Mucosa of descending colon (tissue), 3 donors: ENCODE measurements around the gene NDUFB11. TPM values are rescaled to one million over a fixed set of nuclear protein-coding genes. Genes with fewer than 3 reads are reported as not detected.

Experiments
- ATAC-seq: fragments of 200-7000 bp; cut with Tn5 transposase; one replicate; pipeline ENCODE4 v1.9.1; 2020; ENCODE audit warnings: mild to moderate bottlenecking, moderate library complexity
- DNase-seq, 3 donors: peaks; one replicate each; pipeline ENCODE4 v3.0.0-alpha.2; 2020
- H3K36me3 ChIP-seq: fragments of 200-600 bp; one replicate; pipeline ENCODE4 v1.8.0; 2021; ENCODE audit warnings: low read depth, mild to moderate bottlenecking
- H3K4me1 ChIP-seq: fragments of 200-600 bp; one replicate; pipeline ENCODE4 v1.8.0; 2021; ENCODE audit warnings: low read depth, mild to moderate bottlenecking
- H3K4me3 ChIP-seq: fragments of 200-600 bp; one replicate; pipeline ENCODE4 v1.8.0; 2021; ENCODE audit warnings: mild to moderate bottlenecking
- H3K9me3 ChIP-seq: fragments of 200-600 bp; one replicate; pipeline ENCODE4 v1.8.0; 2021; ENCODE audit warnings: mild to moderate bottlenecking
- intact Hi-C, 2 donors: fragments of 100-400 bp; cut with DNase I in 1 of 2; cut with micrococcal nuclease in 1 of 2; formaldehyde crosslinking; loops; one replicate each; pipeline versions ENCODE4 v1.11.0 to v1.11.1; 2022; cut with DNase I, micrococcal nuclease
- long read RNA-seq, 2 donors: library from polyadenylated mRNA; unstranded; transcript quantifications; one replicate each; pipeline ENCODE4 v2.0.0, GENCODE V29; 2019 to 2021
- total RNA-seq, 3 donors: library from RNA; stranded (reverse); fragmentation: NEBNext Ultra II Directional in 2 of 3; extraction: Animal tissue kit (Norgen Biotek cat#: 25700) in 2 of 3; gene quantifications; one replicate each; pipeline versions ENCODE4 v1.2.1 to v1.2.4, GENCODE V29; 2021 to 2023
- TF ChIP-seq, protein P1 (sequence below): fragments of 200-600 bp; IDR thresholded peaks from one replicate; pipeline ENCODE4 v1.8.0; 2022; ENCODE audit warnings: antibody characterized with exemption, mild to moderate bottlenecking
- donor health status: DM: no; HTN: no; CAD: no; lungs with moderate emphysema.
- donor health status: DM: no; HTN: no; CAD: no.
- donor health status: DM: no; HTN: yes; CAD: no.

Gene NDUFB11
- 10 to 100 TPM; 57.6 to 72.2 (median 71.6) TPM for total RNA-seq
- long read RNA-seq, donor 1, transcript NDUFB11-202 (3 exons, 1,388 nt), result major isoform, 38 of 55 reads
- long read RNA-seq, donor 1, transcript NDUFB11-201 (3 exons, 948 nt), result minor isoform, 15 of 55 reads
- long read RNA-seq, donor 1, partial matches to known transcripts, result 2 of 55 reads
- long read RNA-seq, donor 1, other reads (novel, unspliced or antisense), result 0 of 55 reads
- long read RNA-seq, donor 2, transcript NDUFB11-201 (3 exons, 948 nt), result minor isoform, 25 of 104 reads
- long read RNA-seq, donor 2, transcript NDUFB11-202 (3 exons, 1,388 nt), result major isoform, 79 of 104 reads
- long read RNA-seq, donor 2, partial matches to known transcripts, result 0 of 104 reads
- long read RNA-seq, donor 2, other reads (novel, unspliced or antisense), result 0 of 104 reads

DNA sequence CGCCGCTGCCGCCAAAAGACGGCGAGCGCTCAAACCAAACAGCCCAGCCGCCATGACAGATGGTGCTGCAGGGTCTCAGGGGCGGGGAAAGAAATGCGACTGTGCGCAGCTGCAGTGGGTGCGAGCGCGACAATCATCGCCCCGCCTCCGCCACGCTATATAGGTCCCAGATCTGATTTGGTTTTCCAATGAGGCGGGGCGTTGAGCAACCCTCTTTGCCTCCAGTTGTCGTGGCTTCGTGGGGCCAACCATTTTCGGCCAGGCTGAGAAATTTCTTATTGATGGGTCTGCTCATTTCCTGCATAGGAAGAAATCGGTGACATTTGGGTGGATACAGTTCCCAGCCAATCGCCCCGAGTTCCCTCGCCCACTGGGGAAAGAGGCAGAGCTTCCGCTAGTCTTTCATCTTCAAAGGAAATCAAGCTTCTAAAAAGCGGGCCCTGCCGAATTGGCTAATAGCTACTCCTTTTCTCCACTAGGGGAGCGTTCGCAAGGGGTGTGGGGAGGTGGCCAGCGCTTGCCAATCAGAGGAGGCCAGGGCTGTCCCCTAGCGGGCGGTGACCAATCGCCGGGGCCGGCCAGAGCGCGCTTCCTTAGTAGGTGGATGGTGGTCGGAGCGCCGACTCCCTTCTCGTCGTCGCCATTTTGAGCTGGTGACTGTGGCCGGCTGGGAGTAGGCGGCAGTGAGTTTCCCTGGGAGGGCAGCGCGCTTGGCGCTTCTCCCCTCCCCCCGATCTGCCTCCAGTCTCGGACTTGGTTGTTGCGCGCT, at the start of gene NDUFB11, which contains the start of gene RBM10:
Gene NDUFB11 (minus strand): TSS at position 77 of the 769 bp plus-strand sequence. CDS start 23 bp downstream, at position 54.
Gene RBM10 (plus strand): TSS at position 596 of the 769 bp plus-strand sequence. CDS start 2,261 bp downstream, outside the sequence.
- ATAC-seq, result peak; percentile 94
- intact Hi-C loops, result no loop called here
- TF ChIP-seq, protein P1, sequence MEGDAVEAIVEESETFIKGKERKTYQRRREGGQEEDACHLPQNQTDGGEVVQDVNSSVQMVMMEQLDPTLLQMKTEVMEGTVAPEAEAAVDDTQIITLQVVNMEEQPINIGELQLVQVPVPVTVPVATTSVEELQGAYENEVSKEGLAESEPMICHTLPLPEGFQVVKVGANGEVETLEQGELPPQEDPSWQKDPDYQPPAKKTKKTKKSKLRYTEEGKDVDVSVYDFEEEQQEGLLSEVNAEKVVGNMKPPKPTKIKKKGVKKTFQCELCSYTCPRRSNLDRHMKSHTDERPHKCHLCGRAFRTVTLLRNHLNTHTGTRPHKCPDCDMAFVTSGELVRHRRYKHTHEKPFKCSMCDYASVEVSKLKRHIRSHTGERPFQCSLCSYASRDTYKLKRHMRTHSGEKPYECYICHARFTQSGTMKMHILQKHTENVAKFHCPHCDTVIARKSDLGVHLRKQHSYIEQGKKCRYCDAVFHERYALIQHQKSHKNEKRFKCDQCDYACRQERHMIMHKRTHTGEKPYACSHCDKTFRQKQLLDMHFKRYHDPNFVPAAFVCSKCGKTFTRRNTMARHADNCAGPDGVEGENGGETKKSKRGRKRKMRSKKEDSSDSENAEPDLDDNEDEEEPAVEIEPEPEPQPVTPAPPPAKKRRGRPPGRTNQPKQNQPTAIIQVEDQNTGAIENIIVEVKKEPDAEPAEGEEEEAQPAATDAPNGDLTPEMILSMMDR, result peak; percentile 40
- Histone ChIP-seq H3K36me3 (no peaks in the 10 kb centered on the region), H3K4me3 (peak within 1 kb of the TSS; percentile 48), H3K9me3 (no peaks in the 10 kb centered on the region), H3K4me1 (peaks cover 4% of the 10 kb centered on the region)
- DNase-seq, result peak; percentile 89 to 97 (median 92)

DNA sequence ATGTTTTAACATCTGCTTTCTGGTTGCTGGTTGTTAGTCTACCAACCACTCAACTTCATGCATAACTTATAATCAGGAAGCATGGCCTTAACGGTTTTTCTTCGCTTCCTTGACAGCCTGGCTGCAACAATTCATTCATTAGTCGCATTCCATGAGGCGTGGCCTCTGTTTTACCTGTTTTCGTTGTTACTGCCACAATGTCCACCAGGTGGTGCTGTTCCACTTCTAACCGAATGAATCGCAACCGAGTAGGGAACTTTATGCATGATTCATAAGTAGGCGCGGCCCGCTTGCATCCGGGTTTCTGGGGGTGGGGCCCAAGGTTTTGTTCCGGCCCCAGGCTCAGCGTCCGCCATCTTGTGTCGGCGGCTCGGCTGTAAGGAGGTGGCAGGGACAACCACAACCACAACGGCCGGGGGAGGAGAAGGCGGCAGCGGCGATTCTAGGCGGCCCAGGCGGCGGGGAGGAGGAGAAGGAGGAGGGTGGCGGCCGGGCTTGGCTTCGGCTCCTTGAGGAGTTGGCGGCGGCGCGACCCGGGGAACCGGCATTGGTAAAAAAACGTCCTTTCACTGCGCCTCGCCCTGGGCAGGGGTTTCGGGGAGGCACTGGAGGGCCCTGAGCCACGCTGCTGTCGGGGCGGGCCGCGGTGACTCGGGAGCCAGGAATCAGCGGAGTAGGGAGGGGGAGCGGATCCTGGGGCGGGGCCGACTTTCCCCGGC, 49.1 kb upstream of the NDUFB11 start, which contains the start of gene UBA1:
Gene UBA1 (plus strand): TSS at position 355 of the 719 bp plus-strand sequence. CDS start 4,974 bp downstream, outside the sequence.
- DNase-seq (peak; percentile 90 to 97 (median 96)), ATAC-seq (peak; percentile 93)
- H3K4me3 ChIP-seq, result peak within 1 kb of the TSS; percentile 65
- no peaks in the 10 kb centered on the region for H3K36me3 ChIP-seq
- peaks cover 21% of the 10 kb centered on the region for H3K4me1 ChIP-seq
- TF ChIP-seq, protein P1, result peak; percentile 40
- no peaks in the 10 kb centered on the region for H3K9me3 ChIP-seq
- intact Hi-C loops, result loop anchor here in 1 of 2 donors (10.0 kb wide), 2 partner anchors 191 to 331 kb away; no protein-coding TSS in a partner anchor

DNA sequence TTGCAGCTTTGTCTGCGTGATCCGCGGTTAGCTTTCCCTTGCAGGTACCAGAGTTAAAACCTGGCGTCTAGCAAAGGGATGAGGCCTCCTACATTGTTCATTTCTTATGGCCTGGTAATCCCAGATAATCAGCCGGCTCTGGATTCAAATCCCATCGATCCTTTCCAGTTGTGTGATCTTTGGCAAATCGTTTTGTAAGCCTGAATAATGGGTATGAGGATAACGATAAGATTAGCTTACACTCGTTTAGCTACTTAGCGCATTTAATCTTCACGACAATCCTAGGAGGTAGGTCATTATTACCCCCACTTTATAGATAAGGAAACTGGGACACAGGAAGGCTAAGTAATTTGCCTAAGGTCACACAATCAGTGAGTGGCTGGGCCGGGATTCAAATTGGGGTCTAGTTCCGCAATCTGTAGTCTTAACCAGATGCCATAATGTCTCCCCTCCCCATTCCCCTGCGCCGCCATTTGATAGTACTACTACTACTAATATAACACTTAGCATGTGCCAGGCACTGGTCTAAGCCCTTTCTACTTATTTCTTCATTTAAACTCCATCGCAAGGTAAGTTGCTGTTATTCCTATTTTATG, 47.4 kb upstream of the NDUFB11 start:
- TF ChIP-seq, protein P1, result no peak
- intact Hi-C loops, result loop anchor here in 1 of 2 donors (10.0 kb wide), 2 partner anchors 193 to 333 kb away; no protein-coding TSS in a partner anchor

DNA sequence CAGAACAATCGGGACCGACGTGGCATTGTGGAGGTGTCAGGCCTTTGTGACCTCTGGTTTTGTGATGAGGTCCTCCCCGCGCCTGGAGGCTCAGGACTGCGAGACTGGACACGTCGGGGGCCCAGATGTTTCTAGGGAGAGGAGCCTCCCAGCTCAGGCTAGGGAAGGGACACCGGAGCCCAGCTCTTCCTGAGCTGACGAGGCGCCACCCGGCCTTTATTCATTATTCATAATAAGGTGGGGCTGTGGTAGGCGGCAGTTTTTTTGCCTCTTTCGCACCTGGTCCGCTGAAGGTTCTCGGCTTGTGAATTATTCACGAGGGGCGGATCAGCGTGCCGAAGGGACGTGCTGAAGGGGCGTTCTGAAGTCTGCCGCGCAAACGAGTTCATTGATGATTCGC, 46.8 kb upstream of the NDUFB11 start:
- TF ChIP-seq, protein P1, result no peak
- no peaks in the 10 kb centered on the region for H3K9me3 ChIP-seq
- H3K4me3 ChIP-seq, result no peak overlapping the region
- intact Hi-C loops, result loop anchor here in 1 of 2 donors (10.0 kb wide), 2 partner anchors 193 to 333 kb away; no protein-coding TSS in a partner anchor
- H3K4me1 ChIP-seq, result peaks cover 17% of the 10 kb centered on the region
- no peaks in the 10 kb centered on the region for H3K36me3 ChIP-seq
- peak; percentile 6 for ATAC-seq
- peak; percentile 39 to 65 (median 51) for DNase-seq

More for the DNA sequence above, 47.4 kb upstream of the NDUFB11 start:
- no peaks in the 10 kb centered on the region for H3K9me3 ChIP-seq
- H3K4me3 ChIP-seq, result no peak overlapping the region
- ATAC-seq (no peak), DNase-seq (no peak)
- H3K4me1 ChIP-seq, result peaks cover 21% of the 10 kb centered on the region
- H3K36me3 ChIP-seq, result no peaks in the 10 kb centered on the region
